Activated T-cell treated with anti-CD3 and anti-CD28 coated beads, Interleukin-2, amount 50 U/mL, for 4 hours (primary cell): ENCODE results near the gene SCUBE1. TPM values are rescaled to one million over a fixed set of nuclear protein-coding genes. Genes with fewer than 3 reads are reported as not detected.

Source experiments
- ATAC-seq, 2 donors: fragments of 200-7000 bp; cut with Tn5 transposase; one replicate each; pipeline ENCODE4 v1.10.0; 2021
- DNase-seq: peaks from one replicate; pipeline ENCODE4 v3.0.0-alpha.2; 2020
- H3K27me3 Mint-ChIP-seq: one replicate; pipeline ENCODE4 v1.8.0; 2021; ENCODE audit warnings: low read depth, mixed read lengths
- H3K36me3 Mint-ChIP-seq: one replicate; pipeline ENCODE4 v1.8.0; 2022; ENCODE audit warnings: mixed read lengths; ENCODE audit not compliant: insufficient read depth
- H3K4me1 Mint-ChIP-seq: one replicate; pipeline ENCODE4 v1.8.0; 2021; ENCODE audit warnings: low read depth, mixed read lengths
- H3K4me3 Mint-ChIP-seq: one replicate; pipeline ENCODE4 v1.8.0; 2021; ENCODE audit warnings: mild to moderate bottlenecking, moderate library complexity, mixed read lengths
- H3K9me3 Mint-ChIP-seq: one replicate; pipeline ENCODE4 v1.8.0; 2021; ENCODE audit warnings: mixed read lengths
- total RNA-seq, 3 donors: library from RNA; stranded (reverse); gene quantifications; one replicate each; pipeline ENCODE4 v1.2.1, GENCODE V29; 2021

The SCUBE1 gene
- total RNA-seq, 3 donors from 2014 or later = 0.08 TPM; not detected in 2

DNA sequence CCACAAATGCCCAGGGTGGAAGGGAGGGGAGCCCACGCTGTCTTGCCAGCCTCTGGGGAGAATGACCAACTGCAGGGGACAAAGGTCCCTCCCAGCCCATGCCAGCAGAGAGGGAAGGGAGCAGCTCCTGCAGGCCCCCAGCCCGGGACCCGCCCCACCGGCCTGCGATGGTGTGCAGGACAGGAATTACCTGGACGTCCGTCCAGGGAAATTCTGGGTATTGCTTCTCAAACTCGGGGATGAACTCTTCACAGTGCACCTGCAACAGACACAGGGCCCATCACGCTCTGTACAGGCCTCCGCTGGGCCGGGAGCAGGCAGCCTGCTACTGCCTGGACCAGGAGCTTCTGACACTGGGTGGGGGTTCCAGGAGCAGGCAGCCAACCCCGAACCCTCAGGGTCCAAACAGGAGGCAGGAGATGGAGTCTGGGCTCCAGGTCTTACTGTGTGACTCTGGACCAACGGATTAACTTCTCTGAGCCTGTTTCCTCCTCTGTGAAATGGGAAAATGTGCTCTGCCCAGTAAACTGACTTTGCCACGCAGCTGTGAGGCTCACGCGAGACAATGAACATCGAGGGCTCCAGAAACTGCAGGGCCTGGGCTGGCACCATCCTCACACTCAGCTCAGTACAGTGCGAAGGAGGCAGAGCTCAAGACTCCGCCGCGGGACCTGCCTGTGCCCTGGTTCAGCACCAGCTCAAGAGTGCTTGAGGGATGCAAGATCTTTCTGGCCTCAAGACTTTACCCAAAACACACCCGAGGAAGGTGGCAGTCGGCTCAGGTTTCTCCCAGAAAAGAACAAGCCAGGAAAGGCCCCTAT lies 173.7 kb downstream of the SCUBE1 start:
- Mint-ChIP-seq H3K9me3 (no peaks in the 10 kb centered on the region), H3K4me3 (no peak overlapping the region), H3K4me1 (no peaks in the 10 kb centered on the region), H3K27me3 (no peaks in the 10 kb centered on the region), H3K36me3 (peaks cover 9% of the 10 kb centered on the region)
- ATAC-seq (no peak), DNase-seq (no peak)

DNA sequence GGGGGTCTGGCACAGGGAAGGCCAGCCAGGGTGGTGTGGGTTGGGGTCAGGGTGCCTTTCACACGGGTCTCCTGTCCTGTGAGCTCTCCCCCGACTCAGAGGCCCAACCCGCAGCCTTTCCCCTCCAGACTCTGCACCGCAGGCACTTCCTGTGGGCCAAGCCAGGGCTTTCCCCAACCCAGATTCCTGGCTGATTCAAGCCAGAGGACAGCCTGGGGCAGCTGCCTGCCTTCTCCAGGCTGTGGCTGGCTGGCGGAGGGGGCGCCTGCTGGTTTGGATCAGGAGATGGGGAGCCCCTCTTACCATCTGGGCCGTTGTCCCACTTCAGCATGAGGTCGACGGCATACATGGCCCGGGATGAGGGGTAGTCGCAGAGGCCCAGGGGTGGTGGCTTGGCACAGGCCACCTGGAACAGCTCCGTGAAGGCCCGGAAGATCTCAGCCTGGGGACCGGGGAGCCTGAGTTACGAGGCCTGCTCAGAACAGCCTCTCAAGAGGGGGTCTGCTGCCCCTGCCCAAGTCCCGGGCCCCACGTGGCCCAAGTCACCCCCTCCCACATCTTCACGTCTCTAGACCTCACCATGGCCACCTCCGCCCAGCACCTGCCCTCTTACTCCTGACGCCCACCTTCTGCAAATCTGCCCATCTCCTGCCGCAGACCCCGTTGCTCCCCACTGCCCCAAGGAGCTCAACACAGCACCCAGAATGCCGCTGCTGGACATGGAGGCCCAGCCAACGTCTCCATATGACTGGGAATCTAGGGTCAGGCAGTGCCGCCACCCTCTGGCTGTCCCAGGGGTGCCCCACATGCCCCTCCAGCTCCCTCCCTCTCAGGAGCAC lies 174.5 kb downstream of the SCUBE1 start:
- H3K4me3 Mint-ChIP-seq = no peak overlapping the region
- H3K4me1 Mint-ChIP-seq = no peaks in the 10 kb centered on the region
- H3K36me3 Mint-ChIP-seq = peaks cover 10% of the 10 kb centered on the region
- H3K9me3 Mint-ChIP-seq = no peaks in the 10 kb centered on the region
- no peak for DNase-seq
- no peak for ATAC-seq
- H3K27me3 Mint-ChIP-seq = no peaks in the 10 kb centered on the region

DNA sequence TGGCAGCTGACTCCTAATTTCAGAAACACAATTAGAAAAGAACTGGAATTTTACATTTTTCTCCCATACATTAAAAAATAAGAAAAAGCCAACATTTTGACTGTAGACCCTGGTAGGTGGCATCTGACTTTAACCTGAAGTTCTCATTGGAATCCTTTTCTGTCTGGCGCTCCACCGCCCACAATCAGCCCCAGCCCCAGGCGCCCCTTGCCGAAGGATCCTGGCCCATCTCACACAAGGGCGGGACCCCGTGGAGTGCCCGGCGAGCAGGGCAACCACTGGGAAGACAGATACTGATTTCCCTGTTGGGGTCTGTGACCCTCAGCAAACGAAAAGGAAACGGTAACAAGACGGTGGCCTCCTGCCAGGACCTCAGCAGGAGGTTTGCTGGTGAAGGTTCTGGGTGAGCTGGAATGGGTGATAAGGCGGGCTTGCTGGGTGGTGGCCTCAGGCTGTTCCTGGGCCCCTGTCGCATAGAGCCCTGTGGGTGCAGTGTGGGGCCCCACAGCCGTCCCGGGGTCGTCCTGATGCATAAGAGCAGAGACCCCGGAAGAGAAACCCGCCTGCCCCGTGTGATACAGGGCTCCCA lies 176.1 kb downstream of the SCUBE1 start:
- Mint-ChIP-seq H3K27me3 (no peaks in the 10 kb centered on the region), H3K4me1 (no peaks in the 10 kb centered on the region), H3K9me3 (no peaks in the 10 kb centered on the region), H3K36me3 (peaks cover 8% of the 10 kb centered on the region), H3K4me3 (no peak overlapping the region)
- ATAC-seq (no peak), DNase-seq (no peak)

GRCh38 chr22:43166132-43166930 lies 176.8 kb downstream of the SCUBE1 start:
- Mint-ChIP-seq H3K9me3 (no peaks in the 10 kb centered on the region), H3K4me1 (no peaks in the 10 kb centered on the region), H3K36me3 (peaks cover 8% of the 10 kb centered on the region), H3K4me3 (no peak overlapping the region), H3K27me3 (no peaks in the 10 kb centered on the region)
- no peak for ATAC-seq
- no peak for DNase-seq

GRCh38 chr22:43164636-43165035 lies 178.5 kb downstream of the SCUBE1 start:
- no peaks in the 10 kb centered on the region for H3K9me3 Mint-ChIP-seq
- DNase-seq (no peak), ATAC-seq (no peak)
- no peak overlapping the region for H3K4me3 Mint-ChIP-seq
- no peaks in the 10 kb centered on the region for H3K4me1 Mint-ChIP-seq
- no peaks in the 10 kb centered on the region for H3K27me3 Mint-ChIP-seq
- peaks cover 4% of the 10 kb centered on the region for H3K36me3 Mint-ChIP-seq

DNA sequence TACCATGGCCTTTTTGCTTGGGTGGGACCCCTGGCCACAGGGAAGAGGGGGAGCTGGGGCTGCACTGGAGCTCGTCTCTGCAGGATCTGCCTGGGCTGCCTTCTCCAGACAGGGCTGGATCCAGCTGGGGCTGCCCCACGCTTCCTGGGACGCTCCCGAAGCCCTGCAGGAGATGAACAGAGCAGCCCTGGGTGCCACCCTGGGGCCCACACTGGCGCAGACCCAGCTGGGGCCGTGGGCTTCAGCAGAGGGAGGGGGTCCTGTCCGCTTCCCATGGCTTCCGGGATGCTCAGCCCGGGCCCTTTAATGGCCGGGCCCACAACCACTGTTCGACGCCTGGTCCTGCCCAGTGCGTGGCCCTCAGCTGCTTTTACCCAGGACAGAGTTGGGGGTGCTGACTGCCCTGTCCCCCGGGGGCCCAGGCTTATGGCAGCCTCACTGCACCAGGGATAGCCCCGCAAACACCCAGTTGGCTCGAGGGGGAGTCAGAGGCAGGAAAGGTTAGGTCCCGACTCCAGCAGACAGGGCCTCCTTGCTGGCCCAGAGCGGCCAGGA lies 179.9 kb downstream of the SCUBE1 start:
- Mint-ChIP-seq H3K27me3 (no peaks in the 10 kb centered on the region), H3K36me3 (peaks cover 4% of the 10 kb centered on the region), H3K9me3 (no peaks in the 10 kb centered on the region), H3K4me1 (no peaks in the 10 kb centered on the region), H3K4me3 (no peak overlapping the region)
- ATAC-seq (no peak), DNase-seq (no peak)

DNA sequence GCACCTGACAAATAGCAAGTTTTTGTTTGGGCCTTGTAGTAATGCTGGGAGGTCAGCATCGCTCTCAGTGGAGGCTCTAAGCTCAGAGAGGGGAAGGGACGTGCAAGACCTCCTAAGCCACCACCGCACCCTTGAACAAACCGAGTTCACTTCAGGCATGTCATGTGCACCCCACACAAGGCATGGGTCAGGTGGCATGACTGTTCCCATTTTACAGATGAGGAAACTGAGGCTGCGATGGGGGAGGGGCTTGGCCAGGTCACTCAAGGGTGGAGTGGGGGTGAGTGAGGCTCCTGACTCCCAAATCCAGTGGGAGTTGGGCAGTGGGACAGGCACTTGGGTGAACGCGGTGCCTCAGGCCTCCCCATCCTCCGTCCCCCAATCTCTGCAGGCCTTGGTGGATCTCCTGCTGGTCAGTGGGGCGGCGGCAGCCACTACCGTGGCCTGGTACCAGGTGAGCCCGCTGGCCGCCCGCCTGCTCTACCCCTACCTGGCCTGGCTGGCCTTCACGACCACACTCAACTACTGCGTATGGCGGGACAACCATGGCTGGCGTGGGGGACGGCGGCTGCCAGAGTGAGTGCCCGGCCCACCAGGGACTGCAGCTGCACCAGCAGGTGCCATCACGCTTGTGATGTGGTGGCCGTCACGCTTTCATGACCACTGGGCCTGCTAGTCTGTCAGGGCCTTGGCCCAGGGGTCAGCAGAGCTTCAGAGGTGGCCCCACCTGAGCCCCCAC lies 180.6 kb downstream of the SCUBE1 start:
- DNase-seq = no peak
- no peaks in the 10 kb centered on the region for H3K4me1 Mint-ChIP-seq
- H3K9me3 Mint-ChIP-seq = no peaks in the 10 kb centered on the region
- H3K27me3 Mint-ChIP-seq = no peaks in the 10 kb centered on the region
- H3K4me3 Mint-ChIP-seq = no peak overlapping the region
- peaks cover 1% of the 10 kb centered on the region for H3K36me3 Mint-ChIP-seq
- ATAC-seq = no peak

- Mint-ChIP-seq H3K9me3 (no peaks in the 10 kb centered on the region), H3K4me1 (peaks cover 2% of the 10 kb centered on the region), H3K4me3 (no peak overlapping the region), H3K36me3 (peaks cover 1% of the 10 kb centered on the region), H3K27me3 (no peaks in the 10 kb centered on the region)
- DNase-seq = no peak
- ATAC-seq = no peak
Measured at GRCh38 chr22:43160497-43161126, 182.6 kb downstream of the SCUBE1 start.

DNA sequence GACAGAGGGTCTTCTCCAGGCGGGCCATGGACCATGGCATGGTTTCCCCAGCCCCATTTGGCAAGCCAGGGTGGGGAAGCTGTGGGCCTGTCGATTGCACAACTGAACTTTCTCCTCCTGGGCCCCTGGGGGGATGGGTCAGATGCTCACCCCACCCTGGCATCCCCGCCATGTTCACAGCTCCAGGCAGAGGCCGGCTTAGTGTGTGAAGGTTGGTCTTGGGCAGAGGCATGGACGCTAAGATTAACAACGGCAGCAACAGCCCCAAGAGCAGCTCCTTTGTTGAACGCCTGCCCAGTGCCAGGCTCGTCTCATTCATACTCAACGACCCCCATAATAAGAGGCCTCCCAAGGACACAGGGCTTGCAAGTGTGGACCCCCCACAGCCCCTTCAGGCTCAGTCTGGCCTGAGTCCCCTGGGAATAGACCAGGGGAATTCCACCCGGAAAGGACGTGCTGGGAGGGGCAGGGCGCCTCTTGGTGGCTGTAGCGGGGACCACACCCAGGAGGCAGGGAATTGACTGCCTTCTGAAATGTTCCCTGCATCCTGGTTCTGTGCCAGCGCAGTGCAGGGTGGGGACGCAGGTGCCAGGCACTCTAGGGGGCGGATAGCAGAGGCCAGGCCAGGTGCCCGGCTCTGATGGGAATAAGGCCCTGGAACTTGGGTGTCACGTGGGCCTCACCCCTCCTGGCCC lies 183.5 kb downstream of the SCUBE1 start:
- DNase-seq = no peak
- ATAC-seq = no peak
- H3K27me3 Mint-ChIP-seq = no peaks in the 10 kb centered on the region
- H3K4me3 Mint-ChIP-seq = no peak overlapping the region
- H3K9me3 Mint-ChIP-seq = no peaks in the 10 kb centered on the region
- H3K4me1 Mint-ChIP-seq = peaks cover 2% of the 10 kb centered on the region
- peaks cover 1% of the 10 kb centered on the region for H3K36me3 Mint-ChIP-seq

- Mint-ChIP-seq H3K4me3 (no peak overlapping the region), H3K4me1 (peaks cover 2% of the 10 kb centered on the region), H3K9me3 (no peaks in the 10 kb centered on the region), H3K27me3 (no peaks in the 10 kb centered on the region), H3K36me3 (peaks cover under 1% of the 10 kb centered on the region)
- DNase-seq = no peak
- ATAC-seq = no peak
Measured at GRCh38 chr22:43158778-43159483, 184.2 kb downstream of the SCUBE1 start.

GRCh38 chr22:43157874-43158546 lies 185.2 kb downstream of the SCUBE1 start:
- DNase-seq (no peak), ATAC-seq (no peak)
- Mint-ChIP-seq H3K4me3 (no peak overlapping the region), H3K27me3 (no peaks in the 10 kb centered on the region), H3K4me1 (peaks cover 4% of the 10 kb centered on the region), H3K36me3 (no peaks in the 10 kb centered on the region), H3K9me3 (no peaks in the 10 kb centered on the region)

DNA sequence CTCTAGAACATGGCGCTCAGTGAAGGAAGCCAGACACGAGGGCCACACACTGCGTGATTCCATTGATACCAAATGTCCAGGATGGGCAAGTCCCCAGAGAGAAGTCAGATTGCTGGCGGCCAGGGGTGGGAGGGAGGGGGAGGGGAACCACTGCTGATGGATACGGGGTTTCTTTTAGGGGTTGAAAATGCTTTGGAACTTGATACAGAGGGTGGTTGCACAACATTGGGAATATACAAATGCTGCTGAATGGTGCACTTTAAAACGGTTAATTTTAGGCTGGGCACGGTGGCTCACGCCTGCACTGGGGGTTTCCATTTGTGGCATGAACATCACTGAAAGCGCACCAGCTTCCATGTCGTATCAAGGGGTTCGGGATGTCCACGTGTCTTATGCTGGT lies 186.8 kb downstream of the SCUBE1 start:
- Mint-ChIP-seq H3K36me3 (no peaks in the 10 kb centered on the region), H3K4me3 (no peak overlapping the region), H3K27me3 (no peaks in the 10 kb centered on the region), H3K9me3 (no peaks in the 10 kb centered on the region), H3K4me1 (peaks cover 10% of the 10 kb centered on the region)
- DNase-seq (no peak), ATAC-seq (no peak)
